NOMO-1 (cell line): ENCODE measurements around the gene ERN1.

Source experiments
- DNase-seq, 2 experiments: peaks; one replicate each; lab custom pipeline; 2025; ENCODE audit not compliant: unreplicated experiment in 2 of 2; lab: John Stamatoyannopoulos, UW

The ERN1 gene

DNA sequence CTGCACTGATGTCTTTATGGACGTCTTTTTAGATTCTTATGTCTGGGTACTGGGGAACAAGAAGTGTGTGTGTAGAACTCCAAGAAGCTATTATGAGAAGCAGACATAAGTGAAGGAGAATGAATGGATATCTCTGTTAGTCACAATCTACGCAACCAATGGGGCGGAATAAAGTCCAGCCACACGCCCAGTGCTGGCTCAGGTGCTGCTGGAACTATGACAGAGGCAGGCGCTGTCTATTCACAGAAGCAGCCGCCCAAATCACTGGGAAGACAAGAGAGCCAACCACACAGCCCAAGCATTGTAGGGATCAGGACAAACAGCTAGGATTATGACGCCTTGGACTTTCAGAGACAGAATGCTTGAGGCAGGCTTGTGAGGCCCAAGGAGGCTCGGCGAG, 65.6 kb downstream of the ERN1 start:
- DNase-seq = no peak

GRCh38 chr17:64063766-64064224, 66.1 kb downstream of the ERN1 start:
- DNase-seq = peak in 1 of 2 experiments; percentile 16

- no peak for DNase-seq
Measured at GRCh38 chr17:64063088-64063487, 66.9 kb downstream of the ERN1 start.

DNA sequence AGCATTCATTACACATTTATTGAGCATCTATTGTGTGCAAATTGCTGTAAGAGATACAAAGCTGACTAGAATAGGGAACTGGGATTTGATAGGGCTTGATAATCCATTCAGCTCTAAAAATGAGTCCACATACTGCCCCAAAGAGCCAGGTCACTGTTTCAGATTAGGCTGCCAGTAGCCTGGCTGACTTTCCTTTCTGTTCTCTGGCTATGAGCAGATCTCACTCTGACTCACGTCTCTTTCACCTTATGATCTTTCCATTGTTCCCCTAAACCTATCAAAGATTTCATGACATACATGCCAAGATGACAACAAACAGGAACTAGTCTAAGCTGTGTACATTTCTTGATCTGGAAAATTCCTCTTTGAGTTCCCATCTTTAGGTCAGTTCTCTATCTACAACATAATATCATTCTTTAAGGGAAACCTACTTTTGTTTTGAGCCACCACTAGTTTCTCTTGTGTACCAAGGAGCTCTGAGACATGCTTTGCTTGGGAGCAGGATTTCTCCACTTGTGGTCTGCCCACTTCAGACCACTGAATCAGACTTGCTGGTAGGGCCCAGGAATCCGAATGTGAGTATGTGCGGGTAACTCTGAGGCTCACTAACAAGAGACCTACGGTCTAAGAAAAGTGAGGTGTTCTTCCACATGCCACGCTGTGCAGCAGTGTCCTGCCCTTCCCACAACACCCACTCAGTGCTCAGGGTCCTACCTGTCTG, 68.6 kb downstream of the ERN1 start:
- no peak for DNase-seq

GRCh38 chr17:64060331-64060730, 69.6 kb downstream of the ERN1 start:
- DNase-seq = no peak

DNA sequence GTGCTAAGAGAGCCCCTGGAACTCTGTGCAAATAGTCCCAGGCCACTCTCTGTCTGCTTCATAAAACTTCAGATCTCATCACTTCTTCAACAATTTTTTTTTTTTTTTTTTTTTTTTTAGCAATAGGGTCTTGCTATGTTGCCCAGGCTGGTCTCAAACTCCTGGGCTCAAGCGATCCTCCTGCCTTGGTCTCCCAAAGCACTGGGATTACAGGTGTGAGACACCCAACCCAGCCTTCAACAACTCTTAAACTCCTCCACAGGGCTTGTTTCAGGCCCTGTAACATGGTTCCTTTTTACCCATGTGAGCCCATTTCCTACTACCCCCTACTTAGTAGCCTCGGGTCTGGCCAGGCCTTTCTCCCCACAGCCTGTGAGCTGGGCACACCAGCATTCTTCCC, 70.2 kb downstream of the ERN1 start:
- DNase-seq = no peak

- no peak for DNase-seq
Measured at GRCh38 chr17:64058621-64059020, 71.3 kb downstream of the ERN1 start.

- no peak for DNase-seq
Measured at GRCh38 chr17:64057701-64058263, 72.2 kb downstream of the ERN1 start.

DNA sequence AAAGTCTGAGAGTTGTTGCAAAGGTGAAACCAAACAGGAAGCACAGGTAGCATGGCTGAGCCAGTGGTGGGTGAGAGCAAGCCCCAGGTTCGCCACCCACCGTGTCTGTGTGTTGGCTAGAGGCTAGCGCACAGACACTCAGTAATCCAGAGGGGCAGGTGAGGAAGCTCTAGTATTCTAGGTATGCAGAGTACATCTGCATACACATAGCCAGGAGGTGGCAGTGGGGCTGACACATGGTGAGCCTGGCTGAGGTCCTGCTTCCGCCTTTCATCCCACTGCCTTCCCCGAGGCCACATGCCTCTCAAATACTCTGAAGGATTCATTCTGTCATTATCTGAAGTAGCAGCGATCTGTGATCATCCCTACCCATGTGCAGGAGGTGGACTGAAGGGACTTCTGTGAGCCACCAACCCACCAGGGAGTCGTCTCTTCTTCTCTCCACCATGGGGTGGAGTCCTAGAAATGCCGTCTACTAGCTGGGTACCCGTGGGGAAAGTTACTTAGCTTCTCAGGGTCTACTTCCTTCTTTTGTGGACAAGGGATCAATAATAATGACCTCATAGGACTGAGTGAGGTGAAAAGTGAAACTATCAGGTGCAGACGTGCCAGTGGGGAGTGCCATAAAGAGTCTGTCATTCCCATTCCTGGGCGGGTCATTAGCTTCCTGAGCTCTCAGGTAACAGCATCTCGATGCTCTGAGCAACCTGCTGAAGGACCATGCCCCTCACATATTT, 73.5 kb downstream of the ERN1 start:
- peak; percentile 11 to 44 for DNase-seq

GRCh38 chr17:64055183-64056142, 74.5 kb downstream of the ERN1 start:
- no peak for DNase-seq

- no peak for DNase-seq
Measured at GRCh38 chr17:64054304-64054703, 75.6 kb downstream of the ERN1 start.

DNA sequence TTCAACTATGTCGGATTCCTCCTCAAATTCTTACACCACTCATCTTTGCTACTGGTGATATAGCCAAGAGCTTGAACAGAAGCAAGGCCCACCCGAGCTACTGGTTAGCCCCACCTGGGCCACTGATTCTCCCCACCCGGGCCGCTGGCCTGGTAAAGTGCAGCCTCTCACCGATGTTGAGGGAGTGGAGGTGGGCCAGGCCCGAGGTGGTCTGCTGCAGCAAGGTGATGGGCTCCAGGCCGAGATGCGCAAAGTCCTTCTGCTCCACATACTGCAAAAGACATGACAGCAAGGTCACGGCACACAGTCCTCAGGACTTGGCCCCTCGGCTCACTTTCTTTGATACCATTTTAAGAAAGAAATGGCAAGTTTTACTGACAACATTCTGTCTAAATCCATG, 76.8 kb downstream of the ERN1 start:
- DNase-seq = no peak

DNA sequence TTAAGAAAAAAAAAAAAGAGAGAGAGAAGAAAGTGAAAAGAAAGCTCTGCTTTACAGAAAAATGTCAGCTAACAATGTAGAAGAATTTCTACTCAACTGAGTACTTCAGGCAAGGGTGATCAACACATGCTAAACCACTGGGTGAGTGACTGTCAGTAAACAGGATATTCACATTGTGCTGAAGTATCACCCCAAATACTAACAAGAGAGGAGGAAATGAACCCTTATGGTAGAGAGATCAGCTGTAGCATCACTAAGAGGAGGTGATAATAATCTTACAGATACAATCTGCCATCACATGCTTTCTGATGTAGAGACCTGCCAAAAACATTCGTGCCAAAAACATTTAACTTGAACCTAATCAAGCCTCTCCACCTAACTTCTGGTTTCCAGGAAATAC, 78.8 kb downstream of the ERN1 start:
- no peak for DNase-seq

GRCh38 chr17:64048805-64049204, 81.1 kb downstream of the ERN1 start:
- DNase-seq = no peak

GRCh38 chr17:64045176-64045575, 84.8 kb downstream of the ERN1 start:
- no peak for DNase-seq

DNA sequence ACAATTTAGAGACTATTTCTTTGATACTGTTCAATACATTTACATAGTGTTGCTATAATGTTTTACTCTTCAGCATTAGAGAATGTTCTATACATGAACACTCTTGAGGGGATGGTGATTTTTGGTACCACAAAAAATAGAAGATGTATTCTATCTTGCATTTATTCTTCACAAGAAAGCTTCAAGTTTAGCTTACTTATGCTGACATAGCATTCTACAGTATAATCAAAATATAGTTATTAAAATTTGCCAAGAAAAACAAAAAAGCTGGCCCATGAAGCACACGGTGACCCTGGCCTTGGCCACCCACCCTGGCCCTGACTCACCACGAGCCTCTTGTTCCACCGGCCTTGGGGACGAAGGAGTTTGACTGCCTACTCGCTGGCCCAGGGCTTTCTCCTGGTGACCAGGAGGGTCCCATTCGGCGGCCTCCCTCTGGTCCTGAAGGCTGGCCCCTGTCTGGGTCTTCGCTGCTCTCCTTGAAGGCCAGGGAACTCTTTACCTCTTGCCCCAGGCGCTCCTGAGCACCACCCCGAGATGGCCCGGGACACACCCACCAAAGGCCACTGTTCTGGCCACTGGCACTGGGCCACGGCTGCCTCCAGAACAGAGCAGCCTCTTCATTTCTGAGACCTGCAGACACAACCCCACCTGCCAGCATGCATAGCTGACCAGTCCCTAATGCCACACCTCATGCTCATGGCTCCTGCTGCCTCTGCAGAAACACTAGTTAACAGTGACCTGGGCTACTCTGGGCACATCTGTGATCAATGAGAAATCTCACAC, 87.1 kb downstream of the ERN1 start:
- no peak for DNase-seq

DNA sequence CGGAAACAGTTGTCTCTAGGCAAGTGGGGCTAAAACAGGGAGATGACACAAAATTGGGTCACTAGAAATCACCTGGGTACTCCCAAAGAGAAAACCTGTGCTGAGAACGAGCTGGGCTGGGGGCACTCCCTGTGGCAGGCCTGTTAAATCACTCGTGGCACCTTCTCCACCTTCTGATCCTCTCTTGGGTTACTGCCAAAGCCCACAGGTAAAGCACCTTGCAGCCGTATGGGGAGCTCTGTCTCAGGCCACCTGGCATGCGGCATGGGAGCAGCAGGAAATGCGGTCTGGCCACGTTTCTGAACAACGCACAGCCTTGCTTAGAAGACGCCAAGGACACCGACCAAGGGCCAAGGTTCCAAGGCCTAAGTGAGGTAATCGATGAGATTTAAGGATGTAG, 88.0 kb downstream of the ERN1 start:
- no peak for DNase-seq

- DNase-seq = no peak
Measured at GRCh38 chr17:64040206-64040605, 89.7 kb downstream of the ERN1 start.

- no peak for DNase-seq
Measured at GRCh38 chr17:64039106-64039400, 90.9 kb downstream of the ERN1 start.
